ENCODE data around the gene CREB3L2.
"Not testable (repeated sequence)": the region's sequence is repeated elsewhere in the genome, so short reads cannot be mapped to it uniquely, and the experiment has no call there.

Gene CREB3L2

GRCh38 chr7:138001529-138002095 lies at the start of gene CREB3L2:
TSS of gene CREB3L2 (minus strand) at chr7:138002086. CDS start at chr7:138001705, 381 bp downstream.
- peak; percentile 64 for DNase-seq

DNA sequence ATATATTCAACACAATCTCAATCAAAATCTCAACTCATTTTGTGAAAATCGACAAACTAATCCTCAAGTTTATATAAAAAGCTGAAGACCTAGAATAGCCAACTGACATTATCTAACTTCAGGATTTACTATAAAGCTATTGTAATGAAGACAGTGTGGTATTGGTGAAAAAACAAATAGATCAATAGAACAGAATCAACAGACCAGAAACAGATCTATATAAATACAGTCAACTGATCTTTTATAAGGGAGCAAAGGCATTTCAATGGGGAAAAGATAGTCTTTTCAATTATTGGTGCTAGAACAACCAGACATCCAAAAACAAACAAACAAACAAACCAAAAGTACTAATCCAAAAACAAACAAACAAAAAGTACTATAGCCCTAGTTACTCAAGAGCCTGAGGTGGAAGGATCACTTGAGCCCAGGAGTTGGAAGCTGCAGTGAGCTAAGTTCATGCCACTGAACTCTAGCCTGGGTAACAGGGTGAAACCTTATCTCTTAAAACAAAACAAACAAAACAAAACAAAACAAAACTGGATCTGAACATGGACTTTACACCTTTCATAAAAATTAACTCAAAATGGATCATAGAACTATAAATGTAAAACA lies 47.7 kb upstream of the CREB3L2 start:
- DNase-seq = no peak

- no peak for DNase-seq
These were observed 46.0 kb upstream of the CREB3L2 start for GRCh38 chr7:138047907-138048306.

DNA sequence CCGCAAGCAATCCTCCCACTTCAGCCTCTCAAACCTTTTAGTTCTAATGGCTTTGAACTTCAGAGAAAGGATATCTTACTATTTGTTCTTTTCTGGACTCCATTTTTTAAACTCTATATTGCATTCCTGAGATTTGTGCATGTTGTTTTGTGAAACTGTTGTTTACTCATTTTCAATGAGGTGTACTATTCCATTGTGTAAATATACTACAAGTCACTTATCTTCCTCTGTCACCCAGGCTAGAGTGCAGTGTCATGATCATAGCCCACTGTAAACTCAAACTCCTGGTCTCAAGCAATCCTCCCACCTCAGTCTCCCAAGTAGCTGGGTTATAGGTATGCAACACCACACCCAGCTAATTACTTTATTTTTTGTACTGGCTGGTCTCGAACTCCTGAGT lies 43.0 kb upstream of the CREB3L2 start:
- no peak for DNase-seq

DNA sequence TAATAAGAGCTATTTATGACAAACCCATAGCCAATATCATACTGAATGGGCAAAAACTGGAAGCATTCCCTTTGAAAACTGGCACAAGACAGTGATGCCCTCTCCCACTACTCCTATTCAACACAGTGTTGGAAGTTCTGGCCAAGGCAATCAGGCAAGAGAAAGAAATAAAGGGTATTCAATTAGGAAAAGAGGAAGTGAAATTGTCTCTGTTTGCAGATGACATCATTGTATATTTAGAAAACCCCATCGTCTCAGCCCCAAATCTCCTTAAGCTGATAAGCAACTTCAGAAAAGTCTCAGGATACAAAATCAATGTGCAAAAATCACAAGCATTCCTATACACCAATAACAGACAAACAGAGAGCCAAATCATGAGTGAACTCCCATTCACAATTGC lies 38.2 kb upstream of the CREB3L2 start:
- DNase-seq = not testable (repeated sequence)

GRCh38 chr7:138036135-138036534 lies 34.2 kb upstream of the CREB3L2 start:
- no peak for DNase-seq

DNA sequence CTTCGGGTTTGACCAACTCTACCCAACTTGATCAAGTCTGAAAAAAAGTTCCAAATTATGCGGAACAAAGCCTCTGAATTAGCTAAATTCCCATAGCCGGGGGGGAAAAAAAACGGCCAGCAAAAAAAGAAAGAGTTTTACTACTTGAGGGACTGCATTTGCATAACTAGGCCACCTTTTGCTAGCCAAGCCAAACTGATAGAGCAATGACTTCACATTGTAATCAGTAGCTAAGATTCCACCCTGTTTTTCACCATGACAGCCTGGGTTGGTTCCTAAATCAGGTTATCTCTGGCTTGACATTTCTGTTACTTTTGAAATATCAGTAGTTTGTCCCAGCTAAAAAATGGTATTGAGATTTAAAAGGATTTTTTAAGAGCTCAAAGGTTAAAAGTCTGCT lies 31.4 kb upstream of the CREB3L2 start:
- no peak for DNase-seq

- no peak for DNase-seq
These were observed 30.9 kb upstream of the CREB3L2 start for GRCh38 chr7:138032770-138033169.

DNA sequence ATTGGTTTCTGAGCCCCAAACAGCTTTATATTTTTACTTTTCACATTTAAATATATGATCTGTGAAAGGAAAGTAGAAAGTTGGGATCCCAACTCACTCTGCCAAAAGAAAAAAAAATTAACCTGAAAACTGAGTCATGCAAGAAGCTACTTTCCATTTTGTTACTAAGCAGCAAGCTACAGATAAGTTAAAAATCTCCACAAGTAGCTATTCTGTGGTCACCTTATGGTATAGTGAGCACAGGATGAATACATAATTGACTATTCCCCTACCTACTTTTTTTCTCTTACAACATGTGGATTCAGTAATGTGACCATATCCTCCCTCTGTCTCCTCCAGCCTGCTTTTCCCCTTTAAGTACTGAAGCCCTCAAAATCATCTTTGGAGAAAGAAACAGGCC lies 30.3 kb upstream of the CREB3L2 start:
- no peak for DNase-seq

- DNase-seq = no peak
These were observed 28.9 kb upstream of the CREB3L2 start for GRCh38 chr7:138030679-138031351.

GRCh38 chr7:138029941-138030340 lies 28.1 kb upstream of the CREB3L2 start:
- DNase-seq = no peak

DNA sequence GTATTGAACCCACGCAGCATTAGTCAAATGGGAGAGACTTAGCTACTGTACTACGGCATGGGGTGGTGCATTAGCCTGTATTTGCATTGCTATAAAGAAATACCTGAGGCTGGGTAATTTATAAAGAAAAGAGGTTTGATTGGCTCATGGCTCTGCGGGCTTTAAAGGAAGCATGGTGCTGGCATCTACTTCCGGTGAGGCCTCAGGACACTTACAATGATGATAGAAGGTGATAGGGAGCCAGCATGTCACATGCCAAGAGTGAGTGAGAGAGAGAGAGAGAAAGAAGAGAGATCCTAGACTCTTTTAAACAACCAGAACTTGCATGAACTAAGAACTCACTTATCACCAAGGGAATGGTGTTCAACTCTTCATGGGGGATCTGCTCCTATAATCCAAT lies 27.2 kb upstream of the CREB3L2 start:
- DNase-seq = no peak

GRCh38 chr7:138027100-138027499 lies 25.2 kb upstream of the CREB3L2 start:
- no peak for DNase-seq

DNA sequence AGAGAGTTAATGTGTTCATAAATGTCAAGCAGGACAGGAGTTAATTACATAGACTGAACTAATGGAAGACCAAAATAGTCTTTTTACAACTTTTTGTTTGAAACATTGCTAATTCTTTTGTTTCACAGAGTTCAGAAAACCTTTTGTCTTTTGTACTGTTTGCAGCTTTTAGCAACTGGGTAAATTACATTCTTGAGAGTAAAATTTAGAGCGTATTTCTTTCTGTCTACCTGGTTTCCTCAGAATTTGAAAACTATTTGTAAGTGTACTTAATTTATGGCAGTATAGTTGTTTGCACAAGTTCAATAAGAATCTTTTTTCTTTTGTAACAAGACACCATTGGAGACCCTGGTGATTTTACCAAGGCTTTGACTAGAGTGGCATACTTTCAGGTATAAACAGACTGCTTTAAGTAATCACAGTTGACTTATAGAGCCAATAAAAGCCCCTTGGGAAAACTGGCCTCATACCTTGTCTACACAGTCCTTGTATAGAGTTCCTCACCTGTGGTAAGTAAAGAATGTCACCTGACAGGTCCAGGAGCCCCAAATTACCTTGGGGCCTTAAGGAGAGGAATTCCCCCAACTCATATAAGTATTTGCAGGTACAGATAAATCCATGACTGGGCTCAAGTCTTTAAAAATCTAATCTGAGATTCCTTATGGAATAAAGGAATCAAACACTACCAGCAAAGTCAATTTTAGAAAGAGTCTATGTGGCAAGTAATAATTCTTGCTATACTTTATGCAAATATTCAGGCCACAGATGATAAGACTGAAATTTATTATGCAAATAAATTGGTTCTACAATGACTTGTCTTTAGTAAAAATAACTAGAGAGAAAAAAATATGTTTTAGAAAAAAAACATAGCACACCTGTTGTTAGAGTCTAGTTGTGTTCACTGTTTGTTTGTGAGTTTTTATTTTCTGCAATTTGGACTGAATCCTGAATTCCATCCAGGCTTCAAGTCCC lies 23.6 kb upstream of the CREB3L2 start:
- DNase-seq = no peak

DNA sequence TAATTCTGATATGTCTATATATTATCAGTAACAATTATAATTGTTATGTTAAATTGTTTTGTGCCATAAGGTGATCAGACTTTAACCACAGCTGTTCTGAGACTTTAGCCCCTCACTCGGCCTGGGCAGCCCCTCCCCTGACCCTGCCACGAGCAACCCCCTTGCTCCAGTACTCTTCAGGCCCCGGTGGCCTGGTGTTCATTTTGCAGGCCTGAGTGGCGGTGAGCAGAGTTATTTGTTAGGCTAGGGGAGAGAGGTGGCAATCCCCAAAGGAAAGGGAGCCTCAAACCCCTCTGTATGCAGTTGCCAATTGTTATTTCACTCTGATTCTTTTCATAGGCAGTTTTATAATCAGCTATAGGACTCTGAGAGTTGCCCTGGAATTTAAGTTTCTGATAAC lies 22.9 kb upstream of the CREB3L2 start:
- DNase-seq = no peak

- no peak for DNase-seq
These were observed 22.4 kb upstream of the CREB3L2 start for GRCh38 chr7:138024343-138024691.

DNA sequence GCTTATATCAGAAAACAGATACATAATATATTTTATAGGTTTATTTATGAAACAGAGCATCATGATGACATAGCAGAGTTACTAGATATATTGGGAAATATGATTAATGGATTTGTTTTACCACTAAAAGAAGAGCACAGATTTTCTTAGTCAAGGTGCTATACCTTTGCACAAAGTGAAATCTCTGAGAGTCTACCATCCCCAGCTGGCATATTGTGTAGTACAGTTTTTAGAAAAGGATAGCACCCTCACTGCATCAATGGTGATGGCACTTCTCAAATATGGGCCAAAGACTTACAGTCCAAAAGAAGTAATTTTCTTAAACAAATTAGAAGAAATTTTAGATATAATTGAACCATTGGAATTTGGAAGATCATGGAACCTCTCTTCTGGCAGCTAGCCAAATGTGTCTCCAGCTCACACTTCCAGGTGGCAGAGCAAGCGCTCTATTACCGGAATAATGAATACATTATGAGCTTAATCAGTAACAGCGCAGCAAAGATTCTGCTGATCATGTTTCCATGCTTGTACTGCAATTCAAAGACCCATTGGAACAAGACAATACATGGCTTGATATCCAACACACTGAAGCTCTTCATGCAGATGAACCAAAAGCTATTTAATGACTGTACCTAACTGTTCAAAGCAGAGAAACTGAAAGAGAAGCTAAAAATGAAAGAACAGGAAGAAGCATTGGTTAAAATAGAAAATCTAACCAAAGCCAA lies 21.9 kb upstream of the CREB3L2 start:
- DNase-seq = no peak

- DNase-seq = no peak
These were observed 20.0 kb upstream of the CREB3L2 start for GRCh38 chr7:138021889-138022288.

DNA sequence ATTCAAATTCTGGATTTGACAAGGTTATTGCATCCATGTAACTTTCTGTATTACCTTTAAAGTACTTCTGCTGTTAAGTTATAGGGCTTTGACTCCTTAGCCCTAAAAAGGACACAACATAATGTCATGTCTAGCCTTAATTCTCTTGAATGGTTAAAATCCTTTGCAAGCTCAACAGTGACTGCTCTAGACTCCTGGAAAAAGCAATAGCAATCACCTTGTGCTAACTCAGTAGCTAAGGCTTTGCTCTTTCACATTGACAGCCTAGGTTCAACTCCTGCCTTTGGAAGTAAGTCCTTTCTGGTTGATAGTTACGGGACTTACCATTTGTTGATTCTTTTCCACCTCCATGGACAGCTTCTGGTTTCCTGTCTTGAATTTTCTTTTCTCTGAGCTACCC lies 16.1 kb upstream of the CREB3L2 start:
- DNase-seq = no peak

GRCh38 chr7:138015096-138015495 lies 13.2 kb upstream of the CREB3L2 start:
- DNase-seq = no peak

DNA sequence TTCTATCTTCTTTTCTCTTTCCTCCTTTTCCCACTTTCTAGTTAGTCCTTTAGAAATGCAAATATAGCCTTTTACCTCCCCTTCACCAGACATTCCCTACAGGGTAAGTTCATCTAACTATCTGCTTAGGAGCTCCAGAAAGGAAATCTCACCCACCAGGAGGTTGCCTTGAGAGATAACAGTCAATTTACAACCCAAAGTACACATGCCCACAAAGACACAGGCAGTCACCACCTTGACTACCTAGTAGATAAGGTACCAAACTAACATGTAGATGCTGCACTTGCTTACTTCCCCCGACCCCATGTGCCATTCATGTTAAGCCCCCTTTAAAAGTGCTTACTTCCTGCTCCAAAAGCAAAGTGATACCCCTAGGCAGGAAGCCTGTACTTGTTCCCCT lies 12.8 kb upstream of the CREB3L2 start:
- no peak for DNase-seq

DNA sequence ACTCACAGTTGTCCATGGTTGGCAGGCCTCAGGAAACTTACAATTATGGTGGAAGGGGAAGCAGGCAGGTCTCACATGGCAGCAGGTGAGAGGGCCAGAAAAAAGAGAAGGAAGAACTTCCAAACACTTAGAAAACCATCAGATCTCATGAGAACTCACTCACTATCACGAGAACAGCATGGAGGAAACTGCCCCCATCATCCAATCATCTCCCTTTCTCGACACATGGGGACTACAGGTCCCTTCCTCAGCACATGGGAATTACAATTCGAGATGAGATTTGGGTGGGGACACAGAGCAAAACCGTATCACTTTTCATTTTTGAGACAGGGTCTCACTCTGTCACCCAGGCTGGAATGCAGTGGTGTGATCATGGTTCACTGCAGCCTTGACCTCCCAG lies 12.3 kb upstream of the CREB3L2 start:
- not testable (repeated sequence) for DNase-seq

DNA sequence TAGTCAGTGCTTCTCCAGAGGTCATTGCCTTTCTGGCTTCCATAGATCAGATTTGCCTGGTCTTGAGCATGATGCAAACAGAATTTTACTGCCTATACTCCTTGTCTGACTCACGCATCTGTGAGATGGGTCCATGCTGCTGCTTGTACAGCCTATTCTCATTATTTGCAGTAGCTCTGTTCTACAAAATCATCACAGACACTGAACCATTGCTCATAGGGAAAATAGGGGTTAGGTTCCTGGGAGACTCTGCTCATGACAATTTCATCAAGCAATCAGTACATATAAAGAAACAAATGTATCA lies 7.4 kb upstream of the CREB3L2 start:
- no peak for DNase-seq

Data from DMS79 treated with DMSO at 0.1 percent for 48 hours (cell line).